CD14-positive monocyte (primary cell): ENCODE results near the gene SLC7A5. TPM values are rescaled to one million over a fixed set of nuclear protein-coding genes. Genes with fewer than 3 reads are reported as not detected.

Source experiments
- DNase-seq, 3 donors: peaks; one replicate each; pipeline ENCODE4 v3.0.0-alpha.2; 2011 to 2022
- H2AFZ ChIP-seq: 2 replicates; pipeline ENCODE4 v1.6.0; 2012; ENCODE audit warnings: mild to moderate bottlenecking, low read depth, low read length, inconsistent platforms; ENCODE audit not compliant: insufficient read depth, poor library complexity, severe bottlenecking
- H3K27ac ChIP-seq, 2 donors: 1 replicate in 1 of 2; 2 replicates in 1 of 2; pipeline ENCODE4 v1.5.1; 2012 to 2013; ENCODE audit warnings: low read length in 2 of 2, control low read depth in 1 of 2, inconsistent platforms in 1 of 2, low read depth in 1 of 2, mild to moderate bottlenecking in 1 of 2
- H3K27me3 ChIP-seq, 2 donors: one replicate each; pipeline versions ENCODE4 v1.6.0 to v1.6.1; 2011 to 2013; ENCODE audit warnings: low read length in 2 of 2; ENCODE audit not compliant: control insufficient read depth in 2 of 2, insufficient read depth in 2 of 2
- H3K36me3 ChIP-seq, 2 donors: replicated peaks in 1 of 2; 1 replicate in 1 of 2; 2 replicates in 1 of 2; pipeline versions ENCODE4 v1.5.1 to v1.6.1; 2012 to 2013; ENCODE audit warnings: low read length in 2 of 2, control low read depth in 1 of 2, inconsistent platforms in 1 of 2, mild to moderate bottlenecking in 1 of 2; ENCODE audit not compliant: insufficient read depth in 2 of 2, control insufficient read depth in 1 of 2
- H3K4me1 ChIP-seq, 2 donors: 1 replicate in 1 of 2; 2 replicates in 1 of 2; pipeline versions ENCODE4 v1.5.1 to v1.6.1; 2012 to 2013; ENCODE audit warnings: low read length in 2 of 2, control low read depth in 1 of 2, inconsistent platforms in 1 of 2, mild to moderate bottlenecking in 1 of 2, moderate library complexity in 1 of 2; ENCODE audit not compliant: insufficient read depth in 2 of 2, control insufficient read depth in 1 of 2
- H3K4me2 ChIP-seq: replicated peaks from 2 replicates; pipeline ENCODE3; 2012; ENCODE audit warnings: low read length, moderate library complexity, mild to moderate bottlenecking; ENCODE audit not compliant: poor library complexity, severe bottlenecking; ENCODE audit errors: extremely low read depth
- H3K4me3 ChIP-seq, 3 experiments: fragments of 200-600 bp in 1 of 3; sonication (generic) in 1 of 3; replicated peaks in 1 of 3; 1 replicate in 2 of 3; 2 replicates in 1 of 3; pipeline ENCODE4 v1.5.1; 2011 to 2013; ENCODE audit warnings: low read length in 3 of 3, mild to moderate bottlenecking in 3 of 3, control low read depth in 2 of 3, low read depth in 2 of 3, inconsistent platforms in 1 of 3, moderate library complexity in 1 of 3
- H3K79me2 ChIP-seq: 2 replicates; pipeline ENCODE4 v1.6.0; 2012; ENCODE audit warnings: mild to moderate bottlenecking, control low read depth, inconsistent platforms, low read length, moderate library complexity; ENCODE audit not compliant: insufficient read depth
- H3K9ac ChIP-seq: 2 replicates; pipeline ENCODE4 v1.6.0; 2017; ENCODE audit warnings: low read length, mild to moderate bottlenecking; ENCODE audit not compliant: insufficient read depth, poor library complexity, severe bottlenecking
- H3K9me3 ChIP-seq, 2 donors: replicated peaks in 1 of 2; 1 replicate in 1 of 2; 2 replicates in 1 of 2; pipeline versions ENCODE4 v1.5.1 to v1.6.1; 2012 to 2013; ENCODE audit warnings: low read length in 2 of 2, control low read depth in 1 of 2; ENCODE audit not compliant: control insufficient read depth in 1 of 2, insufficient read depth in 1 of 2
- H4K20me1 ChIP-seq: 2 replicates; pipeline ENCODE4 v1.6.0; 2012; ENCODE audit warnings: mild to moderate bottlenecking, low read length, control low read depth, moderate library complexity; ENCODE audit not compliant: insufficient read depth
- H3K27ac Mint-ChIP-seq, 7 donors: one replicate each; pipeline ENCODE4 v1.8.0; 2020; ENCODE audit warnings: mild to moderate bottlenecking in 7 of 7, mixed read lengths in 7 of 7, moderate library complexity in 6 of 7, inconsistent platforms in 2 of 7
- H3K27me3 Mint-ChIP-seq, 3 donors: one replicate each; pipeline ENCODE4 v1.8.0; 2021 to 2022; ENCODE audit warnings: low read depth in 3 of 3, mild to moderate bottlenecking in 3 of 3, mixed read lengths in 3 of 3, moderate library complexity in 3 of 3, inconsistent platforms in 1 of 3
- H3K36me3 Mint-ChIP-seq, 2 donors: one replicate each; pipeline ENCODE4 v1.8.0; 2020; ENCODE audit warnings: mixed read lengths in 2 of 2, inconsistent platforms in 1 of 2, mild to moderate bottlenecking in 1 of 2
- H3K4me1 Mint-ChIP-seq: one replicate; pipeline ENCODE4 v1.8.0; 2020; ENCODE audit warnings: mild to moderate bottlenecking, mixed read lengths
- H3K4me3 Mint-ChIP-seq, 2 donors: one replicate each; pipeline ENCODE4 v1.8.0; 2020; ENCODE audit warnings: mild to moderate bottlenecking in 2 of 2, mixed read lengths in 2 of 2, moderate library complexity in 1 of 2
- H3K9me3 Mint-ChIP-seq, 7 donors: one replicate each; pipeline ENCODE4 v1.8.0; 2020 to 2022; ENCODE audit warnings: mixed read lengths in 7 of 7, mild to moderate bottlenecking in 6 of 7, moderate library complexity in 6 of 7, inconsistent platforms in 2 of 7
- CTCF ChIP-seq: fragments of 200-600 bp; IDR thresholded peaks from one replicate; pipeline ENCODE4 v1.8.0; 2022; ENCODE audit warnings: antibody characterized with exemption, mild to moderate bottlenecking
- WGBS: methylation state at CpG from one replicate; pipeline ENCODE4 v1.1.5; 2013; ENCODE audit warnings: missing lambda C conversion rate; ENCODE audit not compliant: insufficient coverage; 5-methylcytosine and 5-hydroxymethylcytosine counted together
- intact Hi-C, 2 donors: fragments of 100-400 bp; cut with micrococcal nuclease; formaldehyde crosslinking; loops; one replicate each; pipeline versions ENCODE4 v1.15.0 to v1.15.1; 2023
- polyA plus RNA-seq, 3 donors: library from polyadenylated mRNA; depleted of rRNA in 1 of 3; unstranded in 2 of 3; stranded (reverse) in 1 of 3; fragments of 300-500 nt in 2 of 3; fragments of >200 nt in 1 of 3; fragmentation: Illumina TruSeq in 2 of 3; gene quantifications; 1 replicate in 2 of 3; 2 replicates in 1 of 3; pipeline ENCODE4 v1.2.3, GENCODE V29; 2012 to 2021

Gene SLC7A5
- polyA plus RNA-seq, 3 donors, result 0.40 to 5.8 (median 1.1) TPM

DNA sequence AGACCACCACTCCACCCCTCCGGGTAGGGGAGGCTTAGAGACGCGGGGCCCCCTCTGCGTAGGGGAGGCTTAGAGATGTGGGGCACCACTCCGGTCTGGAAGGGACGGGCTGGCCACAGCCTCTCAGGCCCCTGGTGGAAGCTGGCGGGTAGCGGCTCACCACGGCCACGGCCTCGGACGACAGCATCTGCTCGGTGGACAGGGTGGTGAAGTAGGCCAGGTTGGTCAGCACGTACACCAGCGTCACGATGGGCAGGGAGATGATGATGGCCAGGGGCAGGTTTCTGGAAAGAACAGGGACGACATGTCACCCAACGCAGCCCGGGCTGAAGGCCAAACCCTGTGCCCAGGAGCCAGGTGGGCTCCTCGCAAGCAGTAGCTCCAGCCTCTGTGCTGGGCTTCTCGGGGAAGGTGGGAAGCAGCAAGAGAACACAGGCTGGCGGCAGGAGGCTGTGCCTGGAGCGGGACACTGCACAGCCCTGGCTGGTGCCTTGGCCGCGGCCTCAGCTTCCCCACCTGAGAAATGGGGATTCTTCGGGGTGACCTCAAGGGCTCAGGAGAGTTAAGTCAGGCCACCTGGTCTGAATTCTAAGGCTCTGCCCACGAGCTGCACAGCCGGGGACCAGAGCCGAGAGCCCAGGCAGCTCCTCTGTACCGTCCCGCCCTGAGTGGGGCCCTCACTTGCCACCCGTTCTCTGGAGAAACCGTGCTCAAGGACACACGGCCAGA lies 29.6 kb downstream of the SLC7A5 start:
- intact Hi-C loops, result no loop called here
- H3K4me3 Mint-ChIP-seq, result no peak overlapping the region
- H3K27ac Mint-ChIP-seq, result no peak overlapping the region
- Histone ChIP-seq H3K27me3 (no peaks in the 10 kb centered on the region), H3K27ac (no peak overlapping the region), H3K36me3 (peaks cover 0 to 26% of the 10 kb centered on the region in 2 donors), H2AFZ (no peak overlapping the region), H4K20me1 (no peaks in the 10 kb centered on the region), H3K79me2 (peaks cover 2% of the 10 kb centered on the region), H3K4me1 (no peaks in the 10 kb centered on the region), H3K9me3 (no peaks in the 10 kb centered on the region), H3K4me3 (no peak overlapping the region), H3K9ac (no peak overlapping the region), H3K4me2 (no peak overlapping the region)
- no peak for DNase-seq
- no peak for TF ChIP-seq CTCF
- peaks cover 24 to 29% of the 10 kb centered on the region in 2 donors for H3K36me3 Mint-ChIP-seq
- H3K27me3 Mint-ChIP-seq, result no peaks in the 10 kb centered on the region
- H3K4me1 Mint-ChIP-seq, result peaks cover 4% of the 10 kb centered on the region
- no peaks in the 10 kb centered on the region for H3K9me3 Mint-ChIP-seq
- WGBS, result 93% methylated on average over 33 of the region's 34 CpGs

DNA sequence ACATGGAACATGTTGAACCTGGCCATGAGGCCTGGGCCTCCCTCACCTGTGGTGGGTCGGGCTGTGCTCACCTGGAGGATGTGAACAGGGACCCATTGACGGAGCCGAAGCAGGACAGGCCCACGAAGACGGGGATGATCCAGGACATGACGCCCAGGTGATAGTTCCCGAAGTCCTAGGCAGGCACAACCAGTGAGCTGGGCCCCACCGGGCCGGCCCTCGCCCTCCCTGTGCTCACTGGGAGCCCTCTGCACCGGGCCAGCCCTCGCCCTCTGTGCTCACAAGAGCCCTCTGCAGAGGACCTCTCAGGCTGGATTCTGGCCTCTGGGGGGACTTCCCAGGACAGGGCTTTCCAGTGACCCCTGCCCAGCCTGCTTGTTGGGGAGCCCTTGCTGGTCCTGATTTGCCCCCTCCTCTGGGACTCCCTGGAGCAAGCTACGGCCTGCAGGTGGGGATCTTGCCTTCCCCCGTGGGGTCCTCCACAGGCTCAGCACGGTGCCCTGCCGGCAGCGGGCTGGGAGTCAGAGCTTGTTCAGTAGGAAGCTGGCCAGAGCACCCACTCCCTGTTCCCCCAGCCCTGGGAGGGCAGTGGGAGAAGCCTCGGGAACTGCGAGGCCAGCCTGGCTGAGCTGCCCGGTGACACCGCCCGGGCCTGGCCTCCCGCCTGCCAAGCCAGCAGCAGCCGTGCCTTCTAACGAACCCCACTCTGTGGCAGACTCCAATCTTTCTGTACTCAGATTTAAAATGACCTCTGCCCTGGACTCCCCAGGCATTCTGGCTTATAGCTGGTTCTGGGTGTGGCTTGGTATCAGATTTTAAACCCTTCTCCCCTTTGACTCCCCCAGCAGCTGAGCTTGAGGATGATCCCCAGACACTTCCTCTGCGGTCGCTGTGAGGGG lies 30.4 kb downstream of the SLC7A5 start:
- Histone ChIP-seq H3K9ac (no peak overlapping the region), H3K4me1 (no peaks in the 10 kb centered on the region), H3K4me3 (no peak overlapping the region), H3K27me3 (no peaks in the 10 kb centered on the region), H2AFZ (no peak overlapping the region), H3K36me3 (peaks cover 0 to 28% of the 10 kb centered on the region in 2 donors), H4K20me1 (no peaks in the 10 kb centered on the region), H3K27ac (no peak overlapping the region), H3K9me3 (no peaks in the 10 kb centered on the region), H3K79me2 (no peaks in the 10 kb centered on the region), H3K4me2 (no peak overlapping the region)
- no peak for DNase-seq
- no peaks in the 10 kb centered on the region for H3K27me3 Mint-ChIP-seq
- H3K36me3 Mint-ChIP-seq, result peaks cover 29 to 32% of the 10 kb centered on the region in 2 donors
- peak overlapping the region in 1 of 7 donors; percentile 6 for H3K27ac Mint-ChIP-seq
- intact Hi-C loops, result no loop called here
- no peak overlapping the region for H3K4me3 Mint-ChIP-seq
- no peaks in the 10 kb centered on the region for H3K9me3 Mint-ChIP-seq
- 98% methylated on average over 12 of the region's 27 CpGs for WGBS
- TF ChIP-seq CTCF, result no peak
- peaks cover 4% of the 10 kb centered on the region for H3K4me1 Mint-ChIP-seq
